ENCODE measurements around the gene IFIT2. TPM values are rescaled to one million over a fixed set of nuclear protein-coding genes. Genes with fewer than 3 reads are reported as not detected.

IFIT2 gene
- total and polyA plus RNA-seq, 2 donors (not counting 3 experiments of a cell fraction or from before 2014, with no cell fraction given): 0.23 to 1.4 TPM

- Histone ChIP-seq H3K27ac (ENCODE audit: insufficient read depth, low read depth, low read length) (no peak overlapping the region), H2AFZ (ENCODE audit: low read depth, low read length) (peak overlapping the region; percentile 64), H4K20me1 (replicated peaks; ENCODE audit: control insufficient read depth, extremely low read depth, insufficient read depth, low read length) (no peaks in the 10 kb centered on the region), H3K4me2 (ENCODE audit: insufficient read depth, low read length) (no peak overlapping the region), H3K9me1 (replicated peaks; ENCODE audit: control insufficient read depth, extremely low read depth, insufficient read depth, low read length) (no peaks in the 10 kb centered on the region), H3K79me2 (ENCODE audit: control insufficient read depth, insufficient read depth, low read length) (no peaks in the 10 kb centered on the region), H3K9ac (replicated peaks; ENCODE audit: extremely low read depth, insufficient read depth, low read length) (no peak overlapping the region), H3K36me3 (ENCODE audit: control insufficient read depth in 2 of 2, extremely low read depth in 1 of 2, insufficient read depth in 2 of 2, low read length in 2 of 2) (no peaks in the 10 kb centered on the region), H3K4me1 (ENCODE audit: control insufficient read depth, extremely low read depth, insufficient read depth, low read length) (peaks cover 13% of the 10 kb centered on the region), H3K9me3 (replicated peaks; ENCODE audit: control insufficient read depth, insufficient read depth, low read length) (no peaks in the 10 kb centered on the region), H3K4me3 (replicated peaks in 1 of 3; ENCODE audit: insufficient read depth in 1 of 3, low read depth in 1 of 3, low read length in 3 of 3) (no peak overlapping the region), H3K27me3 (ENCODE audit: control insufficient read depth in 2 of 2, insufficient read depth in 2 of 2, low read length in 2 of 2) (peaks cover 0 to 5% of the 10 kb centered on the region in 2 experiments)
- DNase-seq (ENCODE audit: low read depth, low spot score): peak; percentile 38
- CTCF ChIA-PET: interaction anchor here (1.2 to 2.0 kb wide), 2 partner anchors 9 to 18 kb away, joined by 3 to 10 read pairs; no protein-coding TSS in a partner anchor
- TF ChIP-seq, protein P1, sequence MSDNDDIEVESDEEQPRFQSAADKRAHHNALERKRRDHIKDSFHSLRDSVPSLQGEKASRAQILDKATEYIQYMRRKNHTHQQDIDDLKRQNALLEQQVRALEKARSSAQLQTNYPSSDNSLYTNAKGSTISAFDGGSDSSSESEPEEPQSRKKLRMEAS (IDR thresholded peaks at IDR 0.05; ENCODE audit: insufficient read depth, insufficient read length): no peak
- TF ChIP-seq POLR2A (IDR thresholded peaks at IDR 0.05; ENCODE audit: low read depth, low read length): no peak
- TF ChIP-seq MYC (IDR thresholded peaks at IDR 0.05; ENCODE audit: low read depth, low read length): no peak
- TF ChIP-seq POLR2AphosphoS5 (IDR thresholded peaks at IDR 0.05; ENCODE audit: insufficient read depth, low read depth, low read length): no peak
- no peak for TF ChIP-seq CTCF (IDR thresholded peaks at IDR 0.05; ENCODE audit: extremely low read depth in 1 of 2, insufficient read depth in 1 of 2, low read depth in 1 of 2, low read length in 2 of 2)
- no peak for TF ChIP-seq FOS (IDR thresholded peaks at IDR 0.05; ENCODE audit: borderline replicate concordance, insufficient read depth, low read length)
- no peak for TF ChIP-seq JUN (IDR thresholded peaks at IDR 0.05; ENCODE audit: borderline replicate concordance, insufficient read depth, insufficient read length, low read depth)
- no peak for TF ChIP-seq GATA2 (IDR thresholded peaks at IDR 0.05; ENCODE audit: insufficient read depth, insufficient read length, low read depth, low read length)
- no peak for TF ChIP-seq EZH2 (IDR thresholded peaks at IDR 0.05; ENCODE audit: borderline replicate concordance, low read depth, low read length, severe bottlenecking)
- dilution Hi-C loops (cut with MboI; ENCODE audit: extremely low pct_ligation_motif_present, low sequenced_read_pairs) (no loop called here), intact Hi-C loops (cut with micrococcal nuclease) (no loop called here)
- no peak for FAIRE-seq
- POLR2A ChIA-PET: no interaction called here
- BruUV-seq (replicated peaks): no TSS peak
Measured at GRCh38 chr10:89351412-89351779, 49.5 kb downstream of the IFIT2 start.

Data from endothelial cell of umbilical vein (primary cell).